OCI-LY7 (cell line): ENCODE results near the gene RPLP2. TPM values are rescaled to one million over a fixed set of nuclear protein-coding genes. Genes with fewer than 3 reads are reported as not detected.

Experiments
- BruUV-seq: library from RNA; stranded (reverse); fragments of 400-500 nt; replicated peaks from 2 replicates; lab custom pipeline; 2021; lab: Mats Ljungman, UMichigan
- CTCF ChIA-PET: fragments of 300-600 bp; sonication (Branson Sonifier 250); formaldehyde crosslinking; loops from one replicate; lab custom pipeline; 2022; ENCODE audit warnings: antibody characterized with exemption; ENCODE audit not compliant: unreplicated experiment; lab: Charles Lee
- POLR2A ChIA-PET: fragments of 300-600 bp; sonication (Branson Sonifier 250); formaldehyde crosslinking; loops from one replicate; lab custom pipeline; 2022; ENCODE audit warnings: antibody characterized with exemption; lab: Charles Lee
- DNase-seq: peaks from one replicate; pipeline ENCODE4 v3.0.0-alpha.2; 2015; ENCODE audit warnings: low spot score
- H2AFZ ChIP-seq: fragments of 200-600 bp; sonication (generic), shearing (Covaris generic); 2 replicates; pipeline ENCODE4 v1.6.1; 2014; ENCODE audit warnings: mild to moderate bottlenecking, antibody characterized with exemption, low read length, moderate library complexity
- H3K27ac ChIP-seq: fragments of 200-600 bp; sonication (generic); 2 replicates; pipeline ENCODE4 v1.5.1; 2014; ENCODE audit warnings: mixed run types, low read depth, mild to moderate bottlenecking, moderate library complexity, low read length, inconsistent platforms; ENCODE audit not compliant: poor library complexity, severe bottlenecking
- H3K36me3 ChIP-seq: fragments of 200-600 bp; sonication (generic); 2 replicates; pipeline ENCODE4 v1.6.1; 2014; ENCODE audit warnings: mild to moderate bottlenecking, antibody characterized with exemption, low read length, moderate library complexity, mixed read lengths; ENCODE audit not compliant: insufficient read depth
- H3K4me1 ChIP-seq: fragments of 200-600 bp; sonication (generic); 2 replicates; pipeline ENCODE4 v1.5.1; 2014; ENCODE audit warnings: mild to moderate bottlenecking, low read length; ENCODE audit not compliant: insufficient read depth, poor library complexity, severe bottlenecking
- H3K4me2 ChIP-seq: fragments of 200-600 bp; sonication (generic); 2 replicates; pipeline ENCODE4 v1.6.1; 2014; ENCODE audit warnings: mild to moderate bottlenecking, low read length
- H3K4me3 ChIP-seq: fragments of 200-600 bp; sonication (generic); 2 replicates; pipeline ENCODE4 v1.5.1; 2014; ENCODE audit warnings: mild to moderate bottlenecking, low read depth, low read length; ENCODE audit not compliant: poor library complexity, severe bottlenecking
- H3K79me2 ChIP-seq: fragments of 200-600 bp; sonication (generic); 2 replicates; pipeline ENCODE4 v1.6.1; 2016; ENCODE audit warnings: low read depth, mild to moderate bottlenecking, low read length, moderate library complexity, mixed read lengths; ENCODE audit not compliant: insufficient read depth
- H3K9me2 ChIP-seq: fragments of 200-600 bp; sonication (generic); 2 replicates; pipeline ENCODE4 v1.6.1; 2016; ENCODE audit warnings: mild to moderate bottlenecking, low read length, mixed read lengths; ENCODE audit not compliant: insufficient read depth
- H3K9me3 ChIP-seq: fragments of 200-600 bp; sonication (generic); 2 replicates; pipeline ENCODE4 v1.6.1; 2014; ENCODE audit warnings: mild to moderate bottlenecking, mixed run types, low read length, mixed read lengths
- H4K20me1 ChIP-seq: fragments of 200-600 bp; sonication (generic); 2 replicates; pipeline ENCODE4 v1.6.1; 2014; ENCODE audit warnings: mild to moderate bottlenecking, antibody characterized with exemption, low read length, moderate library complexity, mixed read lengths; ENCODE audit not compliant: insufficient read depth
- CTCF ChIP-seq: fragments of 200-600 bp; sonication (generic); conservative IDR thresholded peaks from 2 replicates; pipeline ENCODE4 v1.5.1; 2014; ENCODE audit warnings: mild to moderate bottlenecking, antibody characterized with exemption, low read length, moderate library complexity, mixed read lengths
- EZH2phosphoT487 ChIP-seq: fragments of 200-600 bp; sonication (generic); IDR thresholded peaks from 2 replicates; pipeline ENCODE4 v1.6.1; 2018; ENCODE audit warnings: low read depth, borderline replicate concordance, mild to moderate bottlenecking, mixed run types, antibody characterized with exemption, low read length, moderate library complexity, mixed read lengths
- intact Hi-C: fragments of 100-400 bp; cut with micrococcal nuclease; formaldehyde crosslinking; loops from one replicate; pipeline ENCODE4 v1.10.0; 2022; ENCODE audit not compliant: unreplicated experiment
- total RNA-seq, 2 experiments: library from RNA; depleted of rRNA in 1 of 2; stranded (reverse); fragments of >200 nt in 1 of 2; shearing (Covaris generic) in 1 of 2; gene quantifications; 2 replicates each; pipeline ENCODE4 v1.2.3, GENCODE V29; 2014 to 2022

The RPLP2 gene
- total RNA-seq, 2 experiments from 2014 or later = 1,564 to 3,147 TPM

GRCh38 chr11:800473-800872 is 9.3 kb upstream of the RPLP2 start:
- no peak for TF ChIP-seq CTCF
- TF ChIP-seq EZH2phosphoT487 = no peak
- POLR2A ChIA-PET = interaction anchor here (0.6 kb wide), 1 partner anchor 9 kb away, joined by 6 read pairs; no protein-coding TSS in a partner anchor
- CTCF ChIA-PET = no interaction called here
- H3K4me2 ChIP-seq = no peak overlapping the region
- H3K9me3 ChIP-seq = no peaks in the 10 kb centered on the region
- H4K20me1 ChIP-seq = no peaks in the 10 kb centered on the region
- H3K79me2 ChIP-seq = peaks cover 8% of the 10 kb centered on the region; the same call in 1 of the 2 replicates
- H3K9me2 ChIP-seq = no peaks in the 10 kb centered on the region
- DNase-seq = no peak
- peaks cover 30% of the 10 kb centered on the region; the same call in 1 of the 2 replicates for H3K36me3 ChIP-seq
- H2AFZ ChIP-seq = no peak overlapping the region
- H3K4me3 ChIP-seq = no peak overlapping the region
- intact Hi-C loops = no loop called here
- peaks cover 29% of the 10 kb centered on the region for H3K4me1 ChIP-seq
- H3K27ac ChIP-seq = no peak overlapping the region
- BruUV-seq = no TSS peak

- H3K4me1 ChIP-seq = peaks cover 37% of the 10 kb centered on the region
- CTCF ChIA-PET = no interaction called here
- POLR2A ChIA-PET = no interaction called here
- no peaks in the 10 kb centered on the region for H4K20me1 ChIP-seq
- H3K4me2 ChIP-seq = no peak overlapping the region
- intact Hi-C loops = no loop called here
- no peak overlapping the region for H3K27ac ChIP-seq
- H3K9me3 ChIP-seq = no peaks in the 10 kb centered on the region
- no peaks in the 10 kb centered on the region for H3K9me2 ChIP-seq
- peaks cover 8% of the 10 kb centered on the region; the same call in 1 of the 2 replicates for H3K79me2 ChIP-seq
- H3K36me3 ChIP-seq = peaks cover 30% of the 10 kb centered on the region; the same call in 1 of the 2 replicates
- no peak overlapping the region for H3K4me3 ChIP-seq
- DNase-seq = no peak
- no peak for TF ChIP-seq EZH2phosphoT487
- TF ChIP-seq CTCF = no peak
- BruUV-seq = no TSS peak
- H2AFZ ChIP-seq = no peak overlapping the region
These were observed 8.5 kb upstream of the RPLP2 start for GRCh38 chr11:801097-801780.

GRCh38 chr11:802018-802617 is 7.6 kb upstream of the RPLP2 start:
- peaks cover 30% of the 10 kb centered on the region for H3K4me1 ChIP-seq
- no peak overlapping the region for H3K27ac ChIP-seq
- H3K36me3 ChIP-seq = peaks cover 30% of the 10 kb centered on the region; the same call in 1 of the 2 replicates
- intact Hi-C loops = no loop called here
- H3K79me2 ChIP-seq = no peaks in the 10 kb centered on the region; the same call in 1 of the 2 replicates
- no peak overlapping the region for H3K4me3 ChIP-seq
- no peak overlapping the region for H3K4me2 ChIP-seq
- no peaks in the 10 kb centered on the region for H3K9me2 ChIP-seq
- DNase-seq = no peak
- TF ChIP-seq EZH2phosphoT487 (no peak), CTCF (no peak)
- POLR2A ChIA-PET = no interaction called here
- no TSS peak for BruUV-seq
- no peaks in the 10 kb centered on the region for H3K9me3 ChIP-seq
- H4K20me1 ChIP-seq = no peaks in the 10 kb centered on the region
- H2AFZ ChIP-seq = no peak overlapping the region
- CTCF ChIA-PET = no interaction called here
